ENCODE data around the gene HDGFL3. TPM values are rescaled to one million over a fixed set of nuclear protein-coding genes. Genes with fewer than 3 reads are reported as not detected.

HDGFL3 gene
- total RNA-seq, 1 donor from 2014 or later: 231 TPM

- Mint-ChIP-seq H3K27ac (no peak overlapping the region), H3K4me3 (no peak overlapping the region), H3K9me3 (no peaks in the 10 kb centered on the region), H3K27me3 (ENCODE audit: insufficient read depth, low read depth) (peaks cover 3% of the 10 kb centered on the region), H3K4me1 (peaks cover 4% of the 10 kb centered on the region), H3K36me3 (no peaks in the 10 kb centered on the region)
- H3K79me2 ChIP-seq (ENCODE audit: low read depth): no peaks in the 10 kb centered on the region
- H3K4me1 ChIP-seq: peaks cover 14% of the 10 kb centered on the region
- peak overlapping the region; percentile 98 for H2AFZ ChIP-seq (replicated peaks)
- DNase-seq (ENCODE audit: low spot score): peak; percentile 82
- H4K20me1 ChIP-seq (ENCODE audit: low read depth): no peaks in the 10 kb centered on the region
- H3F3A ChIP-seq (ENCODE audit: low read depth): peaks cover 9% of the 10 kb centered on the region
- TF ChIP-seq EZH2 (IDR thresholded peaks at IDR 0.05) (no peak), EZH2phosphoT487 (IDR thresholded peaks at IDR 0.05) (no peak), CTCF (IDR thresholded peaks at IDR 0.05) (peak; percentile 97)
- no peaks in the 10 kb centered on the region for H3K9me3 ChIP-seq (ENCODE audit: low read depth)
- peaks cover 22% of the 10 kb centered on the region for H3K27me3 ChIP-seq
- H3K4me2 ChIP-seq: peak overlapping the region; percentile 66
- H3K4me3 ChIP-seq: peak overlapping the region; percentile 27
- H3K9ac ChIP-seq: no peak overlapping the region
- no peaks in the 10 kb centered on the region for H3K36me3 ChIP-seq
- peak overlapping the region; percentile 32 for H3K27ac ChIP-seq
These were observed 40.8 kb upstream of the HDGFL3 start for GRCh38 chr15:83248151-83249029.

GRCh38 chr15:83243634-83244033 lies 36.0 kb upstream of the HDGFL3 start:
- H3K4me1 ChIP-seq: peaks cover 5% of the 10 kb centered on the region
- H3K9me3 ChIP-seq (ENCODE audit: low read depth): no peaks in the 10 kb centered on the region
- TF ChIP-seq CTCF (IDR thresholded peaks at IDR 0.05) (no peak), EZH2 (IDR thresholded peaks at IDR 0.05) (no peak), EZH2phosphoT487 (IDR thresholded peaks at IDR 0.05) (no peak)
- no peak overlapping the region for H3K9ac ChIP-seq
- peaks cover under 1% of the 10 kb centered on the region for H3K4me1 Mint-ChIP-seq
- peaks cover 22% of the 10 kb centered on the region for H3K27me3 ChIP-seq
- no peaks in the 10 kb centered on the region for H3K79me2 ChIP-seq (ENCODE audit: low read depth)
- H3K36me3 ChIP-seq: no peaks in the 10 kb centered on the region
- H4K20me1 ChIP-seq (ENCODE audit: low read depth): no peaks in the 10 kb centered on the region
- H3K9me3 Mint-ChIP-seq: peaks cover 12% of the 10 kb centered on the region
- no peak overlapping the region for H3K27ac Mint-ChIP-seq
- H3K4me2 ChIP-seq: no peak overlapping the region
- peak overlapping the region; percentile 9 for H2AFZ ChIP-seq (replicated peaks)
- DNase-seq (ENCODE audit: low spot score): no peak
- H3F3A ChIP-seq (ENCODE audit: low read depth): peaks cover 1% of the 10 kb centered on the region
- no peaks in the 10 kb centered on the region for H3K36me3 Mint-ChIP-seq
- H3K27ac ChIP-seq: no peak overlapping the region
- H3K4me3 ChIP-seq: no peak overlapping the region
- H3K4me3 Mint-ChIP-seq: no peak overlapping the region
- no peaks in the 10 kb centered on the region for H3K27me3 Mint-ChIP-seq (ENCODE audit: insufficient read depth, low read depth)

- peaks cover 4% of the 10 kb centered on the region for H3K9me3 Mint-ChIP-seq
- no peak overlapping the region for H3K27ac Mint-ChIP-seq
- no peak for TF ChIP-seq CTCF (IDR thresholded peaks at IDR 0.05)
- no peak for TF ChIP-seq EZH2 (IDR thresholded peaks at IDR 0.05)
- no peak for TF ChIP-seq EZH2phosphoT487 (IDR thresholded peaks at IDR 0.05)
- no peak overlapping the region for H3K4me2 ChIP-seq
- peaks cover 20% of the 10 kb centered on the region for H3F3A ChIP-seq (ENCODE audit: low read depth)
- H3K79me2 ChIP-seq (ENCODE audit: low read depth): no peaks in the 10 kb centered on the region
- no peaks in the 10 kb centered on the region for H3K36me3 ChIP-seq
- no peak overlapping the region for H3K27ac ChIP-seq
- no peak overlapping the region for H3K4me3 ChIP-seq
- H4K20me1 ChIP-seq (ENCODE audit: low read depth): no peaks in the 10 kb centered on the region
- H3K4me1 Mint-ChIP-seq: no peaks in the 10 kb centered on the region
- DNase-seq (ENCODE audit: low spot score): no peak
- no peaks in the 10 kb centered on the region for H3K27me3 ChIP-seq
- H2AFZ ChIP-seq (replicated peaks): no peak overlapping the region
- H3K36me3 Mint-ChIP-seq: no peaks in the 10 kb centered on the region
- no peaks in the 10 kb centered on the region for H3K27me3 Mint-ChIP-seq (ENCODE audit: insufficient read depth, low read depth)
- no peak overlapping the region for H3K9ac ChIP-seq
- no peaks in the 10 kb centered on the region for H3K9me3 ChIP-seq (ENCODE audit: low read depth)
- H3K4me1 ChIP-seq: no peaks in the 10 kb centered on the region
- no peak overlapping the region for H3K4me3 Mint-ChIP-seq
These were observed 22.6 kb upstream of the HDGFL3 start for GRCh38 chr15:83230242-83230641.

Measured in neural progenitor cell (in vitro differentiated cells).